HepG2 (cell line): Measurements from ENCODE around the gene ENHO. TPM values are rescaled to one million over a fixed set of nuclear protein-coding genes. Genes with fewer than 3 reads are reported as not detected.

Experiments used
- ATAC-seq: fragments of 200-7000 bp; cut with Tn5 transposase; 3 replicates; pipeline ENCODE4 v1.9.1; 2020; ENCODE audit warnings: mild to moderate bottlenecking, moderate library complexity
- BruUV-seq: library from RNA; stranded (reverse); fragments of 400-500 nt; replicated peaks from 2 replicates; lab custom pipeline; 2021; lab: Mats Ljungman, UMichigan
- CTCF ChIA-PET: fragments of 300-600 bp; formaldehyde crosslinking; extraction: SDS; loops from one replicate; lab custom pipeline; 2021; ENCODE audit warnings: low total read pairs, inconsistent platforms, low intra/inter-chr PET ratio; lab: Yijun Ruan, JAX
- POLR2A ChIA-PET: fragments of 350-600 bp; sonication (Branson Sonifier 250); formaldehyde crosslinking; loops from one replicate; lab custom pipeline; 2020; ENCODE audit warnings: antibody characterized with exemption, inconsistent platforms; lab: Yijun Ruan, JAX
- DNase-seq: peaks from one replicate; pipeline ENCODE4 v3.0.0-alpha.2; 2015; ENCODE audit warnings: low spot score
- FAIRE-seq: peaks from 3 replicates; lab custom pipeline; 2011; peaks lifted over from hg19 to GRCh38; lab: Jason Lieb, UNC
- H2AFZ ChIP-seq: one replicate; pipeline ENCODE4 v1.6.1; 2011; ENCODE audit warnings: low read length, inconsistent platforms
- H3K27ac ChIP-seq: fragments of 300-600 bp; 3 replicates; pipeline ENCODE4 v1.8.0; 2011; ENCODE audit warnings: mixed run types, mild to moderate bottlenecking, mixed read lengths, low read length, inconsistent platforms; ENCODE audit not compliant: insufficient read depth; ENCODE audit errors: extremely low read length
- H3K27me3 ChIP-seq, 2 experiments: fragments of 200-600 bp in 1 of 2; 2 replicates in 1 of 2; 3 replicates in 1 of 2; pipeline versions ENCODE4 v1.6.0 to v1.8.0; 2011; ENCODE audit warnings: low read length in 2 of 2, mild to moderate bottlenecking in 2 of 2, moderate library complexity in 2 of 2, inconsistent platforms in 1 of 2; ENCODE audit not compliant: insufficient read depth in 2 of 2, control insufficient read depth in 1 of 2
- H3K36me3 ChIP-seq, 2 experiments: fragments of 200-600 bp in 1 of 2; replicated peaks in 1 of 2; 2 replicates in 1 of 2; 3 replicates in 1 of 2; pipeline versions ENCODE4 v1.5.1 to v1.8.0; 2011; ENCODE audit warnings: low read length in 2 of 2, inconsistent platforms in 1 of 2; ENCODE audit not compliant: insufficient read depth in 2 of 2, control insufficient read depth in 1 of 2
- H3K4me1 ChIP-seq: 2 replicates; pipeline ENCODE4 v1.5.1; 2012; ENCODE audit warnings: low read length, inconsistent platforms; ENCODE audit not compliant: insufficient read depth
- H3K4me2 ChIP-seq: 2 replicates; pipeline ENCODE4 v1.6.0; 2011; ENCODE audit warnings: low read depth, low read length, inconsistent platforms
- H3K4me3 ChIP-seq, 3 experiments: fragments of 200-600 bp in 1 of 3; sonication (generic), shearing (Covaris generic) in 1 of 3; replicated peaks in 1 of 3; 2 replicates each; pipeline ENCODE4 v1.5.1; 2011 to 2016; ENCODE audit warnings: low read length in 3 of 3, inconsistent platforms in 2 of 3, low read depth in 2 of 3, mild to moderate bottlenecking in 2 of 3, control low read depth in 1 of 3, mixed read lengths in 1 of 3; ENCODE audit not compliant: insufficient read depth in 1 of 3
- H3K79me2 ChIP-seq: one replicate; pipeline ENCODE4 v1.6.1; 2011; ENCODE audit warnings: low read length, inconsistent platforms; ENCODE audit not compliant: insufficient read depth
- H3K9ac ChIP-seq: 2 replicates; pipeline ENCODE4 v1.6.0; 2011; ENCODE audit warnings: mild to moderate bottlenecking, low read depth, low read length, inconsistent platforms; ENCODE audit not compliant: insufficient read depth
- H3K9me3 ChIP-seq: 2 replicates; pipeline ENCODE4 v1.5.1; 2012; ENCODE audit warnings: mild to moderate bottlenecking, low read length
- H4K20me1 ChIP-seq: 2 replicates; pipeline ENCODE4 v1.6.0; 2011; ENCODE audit warnings: inconsistent platforms, mild to moderate bottlenecking, low read length, moderate library complexity; ENCODE audit not compliant: insufficient read depth
- MEIS2 ChIP-seq: sonication (generic); formaldehyde crosslinking; IDR thresholded peaks from 2 replicates; pipeline ENCODE4 v1.9.0; 2021; ENCODE audit warnings: mild to moderate bottlenecking, missing genetic modification reagents
- NBN ChIP-seq: fragments of 450-650 bp; conservative IDR thresholded peaks from 2 replicates; pipeline ENCODE4 v1.6.1; 2017
- NFE2L1 ChIP-seq: sonication (generic); formaldehyde crosslinking; IDR thresholded peaks from 2 replicates; pipeline ENCODE4 v1.4.0; 2020; ENCODE audit warnings: missing genetic modification reagents, mild to moderate bottlenecking, borderline replicate concordance
- ZBTB1 ChIP-seq: sonication (generic); formaldehyde crosslinking; IDR thresholded peaks from 2 replicates; pipeline ENCODE4 v1.4.0; 2020; ENCODE audit warnings: missing genetic modification reagents, borderline replicate concordance
- ZBTB7A ChIP-seq: sonication (generic); formaldehyde crosslinking; IDR thresholded peaks from 2 replicates; pipeline ENCODE4 v1.8.0; 2022; ENCODE audit warnings: mild to moderate bottlenecking, missing genetic modification reagents
- ZFP62 ChIP-seq: sonication (generic); formaldehyde crosslinking; IDR thresholded peaks from 2 replicates; pipeline ENCODE4 v1.4.0; 2020; ENCODE audit warnings: missing genetic modification reagents
- ZNF747 ChIP-seq: sonication (generic); formaldehyde crosslinking; IDR thresholded peaks from 2 replicates; pipeline ENCODE4 v1.8.1; 2023; ENCODE audit warnings: missing genetic modification reagents, mild to moderate bottlenecking, borderline replicate concordance
- WGBS: methylation state at CpG from one replicate; pipeline ENCODE4 v1.1.6; 2017; ENCODE audit warnings: low lambda C conversion rate; 5-methylcytosine and 5-hydroxymethylcytosine counted together
- in situ Hi-C: cut with HindIII; loops from 2 replicates; pipeline ENCODE4 v1.10.0; 2017; ENCODE audit warnings: low pct_unique_long_range_greater_than_20kb; ENCODE audit not compliant: extremely low pct_ligation_motif_present
- intact Hi-C: fragments of 100-400 bp; cut with micrococcal nuclease; formaldehyde crosslinking; loops from one replicate; pipeline ENCODE4 v1.10.0; 2022; ENCODE audit not compliant: unreplicated experiment
- polyA plus RNA-seq, 8 experiments: library from polyadenylated mRNA; depleted of rRNA in 3 of 8; stranded (reverse) in 7 of 8; unstranded in 1 of 8; fragments of >200 nt; fragmentation: Illumina TruSeq in 4 of 8; extraction: Trizol in 4 of 8; gene quantifications; 2 replicates each; pipeline versions ENCODE4 v1.2.1 to v1.2.3, GENCODE V29; 2011 to 2016; ENCODE audit warnings: low read depth in 4 of 8, missing spikeins in 1 of 8, mixed read lengths in 1 of 8; ENCODE audit not compliant: insufficient read depth in 1 of 8
- total RNA-seq, 5 experiments: library from RNA; depleted of rRNA; stranded (reverse); fragments of >200 nt; fragmentation: Illumina TruSeq; extraction: Trizol; gene quantifications; 2 replicates each; pipeline ENCODE4 v1.2.3, GENCODE V29; 2016; ENCODE audit warnings: low read depth in 1 of 5
- TF ChIP-seq, protein P1 (sequence below): sonication (generic); formaldehyde crosslinking; IDR thresholded peaks from 2 replicates; pipeline ENCODE4 v1.4.0; 2020; ENCODE audit warnings: mild to moderate bottlenecking, low read depth, missing genetic modification reagents
- TF ChIP-seq, protein P2 (sequence below): sonication (generic); formaldehyde crosslinking; IDR thresholded peaks from 2 replicates; pipeline ENCODE4 v1.4.0; 2020; ENCODE audit warnings: missing genetic modification reagents
- TF ChIP-seq, protein P3 (sequence below): sonication (generic); formaldehyde crosslinking; IDR thresholded peaks from 2 replicates; pipeline ENCODE4 v1.5.0; 2020; ENCODE audit warnings: mild to moderate bottlenecking, missing genetic modification reagents, borderline replicate concordance

The ENHO gene
- total and polyA plus RNA-seq, 2 of the 13 experiments (the other 11 are each of a cell fraction or from before 2014, with no cell fraction given) = 0.08 to 0.60 TPM

DNA sequence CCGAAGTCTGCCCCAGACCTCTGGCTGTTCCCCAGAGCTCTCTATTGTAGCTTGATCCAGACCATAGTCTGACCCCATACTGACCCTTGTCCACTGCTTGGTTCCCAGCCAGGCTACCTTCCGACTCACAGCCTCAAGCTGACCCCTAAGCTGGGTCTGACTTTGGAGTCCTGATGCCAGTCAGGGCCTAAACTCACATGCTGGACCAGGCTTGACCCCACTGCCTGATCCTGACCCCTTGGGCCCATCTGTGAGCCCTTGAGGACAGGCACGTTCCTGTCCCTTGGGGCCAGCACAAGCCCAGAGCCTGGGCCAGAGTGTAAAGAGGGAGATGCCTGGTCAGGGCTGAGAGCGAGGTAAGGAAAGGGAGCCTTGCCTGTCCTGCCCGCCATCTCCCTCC is 32.7 kb upstream of the ENHO start (continued):
- no peak for TF ChIP-seq MEIS2 (CRISPR knock-in tag)
- TF ChIP-seq ZNF747 (CRISPR knock-in tag) = no peak
- no peak for TF ChIP-seq ZBTB1
- TF ChIP-seq NFE2L1 = no peak
- no peak for TF ChIP-seq NBN
- no peak for TF ChIP-seq ZBTB7A (CRISPR knock-in tag)
- no peak for TF ChIP-seq ZFP62 (CRISPR knock-in tag)
- TF ChIP-seq, protein P1, sequence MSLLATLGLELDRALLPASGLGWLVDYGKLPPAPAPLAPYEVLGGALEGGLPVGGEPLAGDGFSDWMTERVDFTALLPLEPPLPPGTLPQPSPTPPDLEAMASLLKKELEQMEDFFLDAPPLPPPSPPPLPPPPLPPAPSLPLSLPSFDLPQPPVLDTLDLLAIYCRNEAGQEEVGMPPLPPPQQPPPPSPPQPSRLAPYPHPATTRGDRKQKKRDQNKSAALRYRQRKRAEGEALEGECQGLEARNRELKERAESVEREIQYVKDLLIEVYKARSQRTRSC (CRISPR knock-in tag) = no peak

DNA sequence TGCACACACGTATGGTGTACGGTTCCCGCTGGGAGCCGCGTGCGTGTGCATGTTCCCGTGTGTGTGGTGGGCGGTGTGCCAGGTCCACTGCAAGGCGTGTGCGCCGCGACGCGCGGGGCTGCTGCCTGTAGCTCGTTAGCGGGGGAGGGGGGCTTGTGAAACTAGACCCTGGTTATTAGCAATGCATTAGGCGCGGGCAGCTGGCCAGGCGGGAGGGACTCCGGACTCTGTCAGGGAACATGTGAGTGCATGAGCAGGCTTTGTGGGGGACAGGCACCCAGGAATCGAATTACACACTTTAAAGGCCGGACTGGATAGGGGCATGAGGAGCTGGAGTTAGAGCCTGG is 32.2 kb upstream of the ENHO start:
- no peak overlapping the region for H3K27ac ChIP-seq
- in situ Hi-C loops (no loop called here), intact Hi-C loops (no loop called here)
- peaks cover 20% of the 10 kb centered on the region for H3K4me1 ChIP-seq
- no peak overlapping the region for H2AFZ ChIP-seq
- DNase-seq (no peak), ATAC-seq (no peak), FAIRE-seq (no peak)
- ChIA-PET POLR2A (no interaction called here), CTCF (no interaction called here)
- peaks cover 2% of the 10 kb centered on the region; the same call in 1 of the 2 replicates for H4K20me1 ChIP-seq
- H3K27me3 ChIP-seq = peaks cover 8 to 60% of the 10 kb centered on the region in 2 experiments; a peak in 4 of 5 replicates
- H3K4me3 ChIP-seq = no peak overlapping the region
- no peaks in the 10 kb centered on the region for H3K9me3 ChIP-seq
- H3K4me2 ChIP-seq = no peak overlapping the region
- no TSS peak for BruUV-seq
- no peaks in the 10 kb centered on the region for H3K36me3 ChIP-seq
- TF ChIP-seq, protein P2, sequence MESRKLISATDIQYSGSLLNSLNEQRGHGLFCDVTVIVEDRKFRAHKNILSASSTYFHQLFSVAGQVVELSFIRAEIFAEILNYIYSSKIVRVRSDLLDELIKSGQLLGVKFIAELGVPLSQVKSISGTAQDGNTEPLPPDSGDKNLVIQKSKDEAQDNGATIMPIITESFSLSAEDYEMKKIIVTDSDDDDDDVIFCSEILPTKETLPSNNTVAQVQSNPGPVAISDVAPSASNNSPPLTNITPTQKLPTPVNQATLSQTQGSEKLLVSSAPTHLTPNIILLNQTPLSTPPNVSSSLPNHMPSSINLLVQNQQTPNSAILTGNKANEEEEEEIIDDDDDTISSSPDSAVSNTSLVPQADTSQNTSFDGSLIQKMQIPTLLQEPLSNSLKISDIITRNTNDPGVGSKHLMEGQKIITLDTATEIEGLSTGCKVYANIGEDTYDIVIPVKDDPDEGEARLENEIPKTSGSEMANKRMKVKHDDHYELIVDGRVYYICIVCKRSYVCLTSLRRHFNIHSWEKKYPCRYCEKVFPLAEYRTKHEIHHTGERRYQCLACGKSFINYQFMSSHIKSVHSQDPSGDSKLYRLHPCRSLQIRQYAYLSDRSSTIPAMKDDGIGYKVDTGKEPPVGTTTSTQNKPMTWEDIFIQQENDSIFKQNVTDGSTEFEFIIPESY = peak; percentile 81; the same call in 1 of the 2 replicates
- TF ChIP-seq, protein P3, sequence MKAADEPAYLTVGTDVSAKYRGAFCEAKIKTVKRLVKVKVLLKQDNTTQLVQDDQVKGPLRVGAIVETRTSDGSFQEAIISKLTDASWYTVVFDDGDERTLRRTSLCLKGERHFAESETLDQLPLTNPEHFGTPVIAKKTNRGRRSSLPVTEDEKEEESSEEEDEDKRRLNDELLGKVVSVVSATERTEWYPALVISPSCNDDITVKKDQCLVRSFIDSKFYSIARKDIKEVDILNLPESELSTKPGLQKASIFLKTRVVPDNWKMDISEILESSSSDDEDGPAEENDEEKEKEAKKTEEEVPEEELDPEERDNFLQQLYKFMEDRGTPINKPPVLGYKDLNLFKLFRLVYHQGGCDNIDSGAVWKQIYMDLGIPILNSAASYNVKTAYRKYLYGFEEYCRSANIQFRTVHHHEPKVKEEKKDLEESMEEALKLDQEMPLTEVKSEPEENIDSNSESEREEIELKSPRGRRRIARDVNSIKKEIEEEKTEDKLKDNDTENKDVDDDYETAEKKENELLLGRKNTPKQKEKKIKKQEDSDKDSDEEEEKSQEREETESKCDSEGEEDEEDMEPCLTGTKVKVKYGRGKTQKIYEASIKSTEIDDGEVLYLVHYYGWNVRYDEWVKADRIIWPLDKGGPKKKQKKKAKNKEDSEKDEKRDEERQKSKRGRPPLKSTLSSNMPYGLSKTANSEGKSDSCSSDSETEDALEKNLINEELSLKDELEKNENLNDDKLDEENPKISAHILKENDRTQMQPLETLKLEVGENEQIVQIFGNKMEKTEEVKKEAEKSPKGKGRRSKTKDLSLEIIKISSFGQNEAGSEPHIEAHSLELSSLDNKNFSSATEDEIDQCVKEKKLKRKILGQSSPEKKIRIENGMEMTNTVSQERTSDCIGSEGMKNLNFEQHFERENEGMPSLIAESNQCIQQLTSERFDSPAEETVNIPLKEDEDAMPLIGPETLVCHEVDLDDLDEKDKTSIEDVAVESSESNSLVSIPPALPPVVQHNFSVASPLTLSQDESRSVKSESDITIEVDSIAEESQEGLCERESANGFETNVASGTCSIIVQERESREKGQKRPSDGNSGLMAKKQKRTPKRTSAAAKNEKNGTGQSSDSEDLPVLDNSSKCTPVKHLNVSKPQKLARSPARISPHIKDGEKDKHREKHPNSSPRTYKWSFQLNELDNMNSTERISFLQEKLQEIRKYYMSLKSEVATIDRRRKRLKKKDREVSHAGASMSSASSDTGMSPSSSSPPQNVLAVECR (CRISPR knock-in tag) = no peak
- 52% methylated on average over 23 of the region's 23 CpGs for WGBS
- H3K9ac ChIP-seq = no peak overlapping the region
- no peaks in the 10 kb centered on the region for H3K79me2 ChIP-seq
